GM12878 (cell line): ENCODE data around the gene DUS3L. TPM values are rescaled to one million over a fixed set of nuclear protein-coding genes. Genes with fewer than 3 reads are reported as not detected.

Experiments used
- ATAC-seq: fragments of 200-7000 bp; cut with Tn5 transposase; 3 replicates; pipeline ENCODE4 v1.9.1; 2020; ENCODE audit warnings: mild to moderate bottlenecking, moderate library complexity
- BruUV-seq: library from RNA; stranded (reverse); fragments of 400-500 nt; replicated peaks from 2 replicates; lab custom pipeline; 2021; lab: Mats Ljungman, UMichigan
- CTCF ChIA-PET: fragments of 300-600 bp; sonication (Branson Sonifier 250); formaldehyde crosslinking; extraction: SDS; loops from one replicate; lab custom pipeline; 2021; ENCODE audit warnings: inconsistent platforms; lab: Yijun Ruan, JAX
- POLR2A ChIA-PET: fragments of 350-600 bp; formaldehyde crosslinking; extraction: SDS; loops from one replicate; lab custom pipeline; 2021; ENCODE audit warnings: inconsistent platforms; lab: Charles Lee
- RAD21 ChIA-PET: fragments of 300-600 bp; sonication (Branson Sonifier 250); formaldehyde crosslinking; loops from one replicate; lab custom pipeline; 2023; ENCODE audit warnings: antibody characterized with exemption; ENCODE audit not compliant: unreplicated experiment; lab: Charles Lee
- SMC1A ChIA-PET: fragments of 300-600 bp; sonication (Branson Sonifier 250); formaldehyde crosslinking; loops from one replicate; lab custom pipeline; 2023; ENCODE audit not compliant: unreplicated experiment, uncharacterized antibody; lab: Charles Lee
- DNase-seq: peaks from one replicate; pipeline ENCODE4 v3.0.0-alpha.2; 2011; ENCODE audit warnings: low read depth, low spot score
- FAIRE-seq: peaks from 3 replicates; lab custom pipeline; 2011; peaks lifted over from hg19 to GRCh38; lab: Jason Lieb, UNC
- H2AFZ ChIP-seq: 2 replicates; pipeline ENCODE4 v1.6.0; 2011; ENCODE audit warnings: low read depth, low read length, control low read depth; ENCODE audit not compliant: control insufficient read depth
- H3K27ac ChIP-seq: 2 replicates; pipeline ENCODE4 v1.5.1; 2011; ENCODE audit warnings: control low read depth; ENCODE audit not compliant: control insufficient read depth, insufficient read depth
- H3K27me3 ChIP-seq, 2 experiments: replicated peaks in 1 of 2; 2 replicates each; pipeline versions ENCODE4 v1.6.0 to v1.6.1; 2011; ENCODE audit warnings: low read length in 1 of 2; ENCODE audit not compliant: control insufficient read depth in 2 of 2, insufficient read depth in 2 of 2
- H3K36me3 ChIP-seq, 2 experiments: 2 replicates each; pipeline ENCODE4 v1.5.1; 2011; ENCODE audit warnings: low read length in 1 of 2; ENCODE audit not compliant: control insufficient read depth in 2 of 2, insufficient read depth in 2 of 2
- H3K4me1 ChIP-seq: 2 replicates; pipeline ENCODE4 v1.6.1; 2011; ENCODE audit warnings: mild to moderate bottlenecking, low read length, moderate library complexity, mixed read lengths; ENCODE audit not compliant: control insufficient read depth, insufficient read depth
- H3K4me2 ChIP-seq: 2 replicates; pipeline ENCODE4 v1.6.0; 2011; ENCODE audit warnings: control low read depth; ENCODE audit not compliant: control insufficient read depth, insufficient read depth
- H3K4me3 ChIP-seq: fragments of 200-600 bp; sonication (generic); 2 replicates; pipeline ENCODE4 v1.5.1; 2016
- H3K79me2 ChIP-seq: 2 replicates; pipeline ENCODE4 v1.6.0; 2011; ENCODE audit warnings: low read length; ENCODE audit not compliant: control insufficient read depth, insufficient read depth
- H3K9ac ChIP-seq: 2 replicates; pipeline ENCODE4 v1.8.0; 2011; ENCODE audit warnings: low read length, control low read depth, mixed read lengths; ENCODE audit not compliant: control insufficient read depth, insufficient read depth
- H3K9me3 ChIP-seq: replicated peaks from 3 replicates; pipeline ENCODE4 v1.5.1; 2011; ENCODE audit warnings: mild to moderate bottlenecking, low read length; ENCODE audit not compliant: control insufficient read depth, insufficient read depth
- H4K20me1 ChIP-seq: 2 replicates; pipeline ENCODE4 v1.6.0; 2011; ENCODE audit not compliant: control insufficient read depth, insufficient read depth
- POLR2AphosphoS5 ChIP-seq: IDR thresholded peaks from 2 replicates; pipeline ENCODE4 v1.6.1; 2011; ENCODE audit warnings: mild to moderate bottlenecking, low read length, inconsistent platforms
- SMAD1 ChIP-seq: fragments of 450-650 bp; IDR thresholded peaks from 2 replicates; pipeline ENCODE4 v1.6.1; 2018; ENCODE audit warnings: mild to moderate bottlenecking, low read depth; ENCODE audit not compliant: partially characterized antibody
- SREBF1 ChIP-seq: IDR thresholded peaks from 2 replicates; pipeline ENCODE4 v1.6.1; 2012; ENCODE audit warnings: mild to moderate bottlenecking, low read length
- TBL1XR1 ChIP-seq: IDR thresholded peaks from 2 replicates; pipeline ENCODE4 v1.6.1; 2012; ENCODE audit warnings: low read depth, low read length, improper control_type of control experiment
- ZNF24 ChIP-seq: fragments of 450-650 bp; IDR thresholded peaks from 2 replicates; pipeline ENCODE4 v1.6.1; 2017; ENCODE audit warnings: antibody characterized with exemption, mild to moderate bottlenecking
- WGBS: methylation state at CpG from one replicate; pipeline ENCODE4 v1.1.6; 2016; ENCODE audit warnings: low lambda C conversion rate; ENCODE audit not compliant: insufficient replicate concordance, insufficient coverage; ENCODE audit errors: missing lambda C conversion rate; 5-methylcytosine and 5-hydroxymethylcytosine counted together
- in situ Hi-C: fragments of 300-500 bp; cut with MboI; formaldehyde crosslinking; loops from 9 replicates; pipeline ENCODE4 v1.14.3; 2018; ENCODE audit warnings: mixed read lengths
- intact Hi-C: fragments of 100-400 bp; cut with micrococcal nuclease; formaldehyde crosslinking; loops from one replicate; pipeline ENCODE4 v1.14.2; 2022; ENCODE audit not compliant: unreplicated experiment
- polyA plus RNA-seq, 11 experiments: library from polyadenylated mRNA; depleted of rRNA in 4 of 11; unstranded in 6 of 11; stranded (reverse) in 5 of 11; fragments of >200 nt; fragmentation: Nextera tagmentation in 4 of 11; fragmentation: Illumina TruSeq in 1 of 11; extraction: Ambion mirVana in 4 of 11; extraction: Trizol in 1 of 11; gene quantifications; 1 replicate in 1 of 11; 2 replicates in 10 of 11; pipeline versions ENCODE4 v1.2.1 to v1.2.3, GENCODE V29; 2011 to 2016; ENCODE audit warnings: inconsistent platforms in 2 of 11, missing spikeins in 2 of 11, low read depth in 1 of 11
- total RNA-seq, 4 experiments: library from RNA; depleted of rRNA in 3 of 4; stranded (reverse); fragments of >200 nt in 3 of 4; fragmentation: Illumina TruSeq in 1 of 4; extraction: Trizol in 1 of 4; gene quantifications; 2 replicates each; pipeline versions ENCODE4 v1.2.1 to v1.2.3, GENCODE V29; 2013 to 2021
- TF ChIP-seq, protein P1 (sequence below): IDR thresholded peaks from 2 replicates; pipeline ENCODE4 v1.6.1; 2012; ENCODE audit warnings: mild to moderate bottlenecking, low read depth, low read length

The DUS3L gene
- total and polyA plus RNA-seq, 10 of the 15 experiments (the other 5 are each of a cell fraction or from before 2014, with no cell fraction given): 0.64 to 47.6 (median 31.1) TPM

DNA sequence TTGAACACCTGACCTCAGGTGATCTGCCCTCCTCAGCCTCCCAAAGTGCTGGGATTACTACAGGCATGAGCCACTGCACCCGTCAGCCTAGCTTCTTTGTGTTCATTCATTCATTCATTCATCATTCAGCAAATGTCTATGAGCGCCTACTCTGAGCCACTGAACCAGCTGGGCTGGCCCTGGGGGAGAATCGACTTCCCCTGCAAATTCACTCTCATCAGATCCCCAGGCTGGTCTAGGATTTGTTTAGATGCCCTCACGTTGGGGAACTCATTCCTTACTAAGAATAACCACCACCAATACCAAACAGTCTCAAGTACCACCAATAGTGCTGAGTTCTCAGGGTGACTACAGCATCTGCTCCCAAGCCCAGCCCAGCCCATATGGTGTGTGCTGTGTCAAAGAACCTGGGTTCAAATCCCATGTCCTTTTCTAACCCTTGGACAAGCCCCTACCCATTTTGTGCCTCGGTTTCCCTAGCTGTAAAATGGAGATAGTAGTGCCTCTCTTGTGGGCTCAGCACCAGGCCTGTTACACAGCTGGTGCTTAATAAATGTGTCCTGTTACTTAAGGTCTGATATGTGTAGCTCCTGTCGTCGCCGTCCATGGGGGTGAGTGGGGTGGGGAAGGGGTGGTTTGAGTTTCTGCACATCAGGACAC, 30.7 kb upstream of the DUS3L start:
- no peaks in the 10 kb centered on the region for H3K79me2 ChIP-seq
- intact Hi-C loops: no loop called here
- TF ChIP-seq SMAD1 (no peak), POLR2AphosphoS5 (no peak), ZNF24 (peak; percentile 86), TBL1XR1 (no peak), SREBF1 (no peak)
- TF ChIP-seq, protein P1, sequence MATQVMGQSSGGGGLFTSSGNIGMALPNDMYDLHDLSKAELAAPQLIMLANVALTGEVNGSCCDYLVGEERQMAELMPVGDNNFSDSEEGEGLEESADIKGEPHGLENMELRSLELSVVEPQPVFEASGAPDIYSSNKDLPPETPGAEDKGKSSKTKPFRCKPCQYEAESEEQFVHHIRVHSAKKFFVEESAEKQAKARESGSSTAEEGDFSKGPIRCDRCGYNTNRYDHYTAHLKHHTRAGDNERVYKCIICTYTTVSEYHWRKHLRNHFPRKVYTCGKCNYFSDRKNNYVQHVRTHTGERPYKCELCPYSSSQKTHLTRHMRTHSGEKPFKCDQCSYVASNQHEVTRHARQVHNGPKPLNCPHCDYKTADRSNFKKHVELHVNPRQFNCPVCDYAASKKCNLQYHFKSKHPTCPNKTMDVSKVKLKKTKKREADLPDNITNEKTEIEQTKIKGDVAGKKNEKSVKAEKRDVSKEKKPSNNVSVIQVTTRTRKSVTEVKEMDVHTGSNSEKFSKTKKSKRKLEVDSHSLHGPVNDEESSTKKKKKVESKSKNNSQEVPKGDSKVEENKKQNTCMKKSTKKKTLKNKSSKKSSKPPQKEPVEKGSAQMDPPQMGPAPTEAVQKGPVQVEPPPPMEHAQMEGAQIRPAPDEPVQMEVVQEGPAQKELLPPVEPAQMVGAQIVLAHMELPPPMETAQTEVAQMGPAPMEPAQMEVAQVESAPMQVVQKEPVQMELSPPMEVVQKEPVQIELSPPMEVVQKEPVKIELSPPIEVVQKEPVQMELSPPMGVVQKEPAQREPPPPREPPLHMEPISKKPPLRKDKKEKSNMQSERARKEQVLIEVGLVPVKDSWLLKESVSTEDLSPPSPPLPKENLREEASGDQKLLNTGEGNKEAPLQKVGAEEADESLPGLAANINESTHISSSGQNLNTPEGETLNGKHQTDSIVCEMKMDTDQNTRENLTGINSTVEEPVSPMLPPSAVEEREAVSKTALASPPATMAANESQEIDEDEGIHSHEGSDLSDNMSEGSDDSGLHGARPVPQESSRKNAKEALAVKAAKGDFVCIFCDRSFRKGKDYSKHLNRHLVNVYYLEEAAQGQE: no peak
- H4K20me1 ChIP-seq: no peaks in the 10 kb centered on the region
- no peak overlapping the region for H3K4me2 ChIP-seq
- H3K27me3 ChIP-seq: no peaks in the 10 kb centered on the region
- ChIA-PET POLR2A (no interaction called here), SMC1A (no interaction called here), CTCF (interaction anchor here (0.6 to 1.7 kb wide), 2 partner anchors 17 to 82 kb away, joined by 3 read pairs; no protein-coding TSS in a partner anchor), RAD21 (interaction anchor here (1.2 kb wide), 1 partner anchor 17 kb away, joined by 4 read pairs; the partner anchor contains the start of gene NRTN)
- under 1% methylated on average over 8 of the region's 8 CpGs for WGBS
- ATAC-seq: no peak
- H3K4me3 ChIP-seq: no peak overlapping the region
- no peaks in the 10 kb centered on the region for H3K9me3 ChIP-seq
- H3K4me1 ChIP-seq: peaks cover 2% of the 10 kb centered on the region
- no peak for FAIRE-seq
- no peak overlapping the region for H3K27ac ChIP-seq
- in situ Hi-C loops: no loop called here
- no peak for DNase-seq
- no peaks in the 10 kb centered on the region for H3K36me3 ChIP-seq
- no peak overlapping the region for H2AFZ ChIP-seq
- no peak overlapping the region for H3K9ac ChIP-seq
- BruUV-seq: no TSS peak
